Measurements from ENCODE around the gene TRIM16.
"Not testable (repeated sequence)": the region's sequence is repeated elsewhere in the genome, so short reads cannot be mapped to it uniquely, and the experiment has no call there.

DNA sequence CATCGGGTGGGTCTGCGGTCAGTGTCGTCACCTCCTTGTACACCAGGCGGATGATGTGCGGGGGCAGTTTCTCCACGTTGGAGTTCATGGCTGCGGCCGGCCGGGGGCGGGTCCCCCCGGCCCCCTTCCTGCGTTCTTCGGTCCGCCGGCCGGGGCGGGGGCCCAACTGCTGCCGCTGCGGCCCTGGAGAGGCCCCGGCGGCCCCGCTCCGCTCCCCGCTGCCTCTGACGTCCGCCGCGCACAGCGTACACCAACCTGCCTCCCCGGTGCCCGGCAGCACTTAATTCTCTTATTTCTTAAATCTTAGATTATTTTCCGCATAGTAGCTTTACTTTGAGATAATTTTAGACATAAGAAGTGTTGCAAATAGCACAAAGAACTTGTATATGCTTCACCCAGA lies 20.7 kb upstream of the TRIM16 start:
- not testable (repeated sequence) for TF ChIP-seq RAD21 (conservative IDR thresholded peaks at IDR 0.05 in 1 of 2, IDR thresholded peaks at IDR 0.05 in 1 of 2); EHMT2 (IDR thresholded peaks at IDR 0.05; ENCODE audit: low read depth); PHF8 (IDR thresholded peaks at IDR 0.05; ENCODE audit: borderline replicate concordance, low read depth); SREBF2 (IDR thresholded peaks at IDR 0.05); ESRRA (IDR thresholded peaks at IDR 0.05; ENCODE audit: borderline replicate concordance, low read length)
- TF ChIP-seq, protein P1, sequence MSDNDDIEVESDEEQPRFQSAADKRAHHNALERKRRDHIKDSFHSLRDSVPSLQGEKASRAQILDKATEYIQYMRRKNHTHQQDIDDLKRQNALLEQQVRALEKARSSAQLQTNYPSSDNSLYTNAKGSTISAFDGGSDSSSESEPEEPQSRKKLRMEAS (IDR thresholded peaks at IDR 0.05) = not testable (repeated sequence)
- TF ChIP-seq, protein P2, sequence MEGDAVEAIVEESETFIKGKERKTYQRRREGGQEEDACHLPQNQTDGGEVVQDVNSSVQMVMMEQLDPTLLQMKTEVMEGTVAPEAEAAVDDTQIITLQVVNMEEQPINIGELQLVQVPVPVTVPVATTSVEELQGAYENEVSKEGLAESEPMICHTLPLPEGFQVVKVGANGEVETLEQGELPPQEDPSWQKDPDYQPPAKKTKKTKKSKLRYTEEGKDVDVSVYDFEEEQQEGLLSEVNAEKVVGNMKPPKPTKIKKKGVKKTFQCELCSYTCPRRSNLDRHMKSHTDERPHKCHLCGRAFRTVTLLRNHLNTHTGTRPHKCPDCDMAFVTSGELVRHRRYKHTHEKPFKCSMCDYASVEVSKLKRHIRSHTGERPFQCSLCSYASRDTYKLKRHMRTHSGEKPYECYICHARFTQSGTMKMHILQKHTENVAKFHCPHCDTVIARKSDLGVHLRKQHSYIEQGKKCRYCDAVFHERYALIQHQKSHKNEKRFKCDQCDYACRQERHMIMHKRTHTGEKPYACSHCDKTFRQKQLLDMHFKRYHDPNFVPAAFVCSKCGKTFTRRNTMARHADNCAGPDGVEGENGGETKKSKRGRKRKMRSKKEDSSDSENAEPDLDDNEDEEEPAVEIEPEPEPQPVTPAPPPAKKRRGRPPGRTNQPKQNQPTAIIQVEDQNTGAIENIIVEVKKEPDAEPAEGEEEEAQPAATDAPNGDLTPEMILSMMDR (IDR thresholded peaks at IDR 0.05) = not testable (repeated sequence)
- TF ChIP-seq, protein P3, sequence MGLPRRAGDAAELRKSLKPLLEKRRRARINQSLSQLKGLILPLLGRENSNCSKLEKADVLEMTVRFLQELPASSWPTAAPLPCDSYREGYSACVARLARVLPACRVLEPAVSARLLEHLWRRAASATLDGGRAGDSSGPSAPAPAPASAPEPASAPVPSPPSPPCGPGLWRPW (IDR thresholded peaks at IDR 0.05) = not testable (repeated sequence)

Measured in A549 (cell line).